Fibroblast of peridontal ligament (primary cell): ENCODE data around the gene SND1.
A peak's percentile ranks its signal among the peaks of the same experiment; 100 is the strongest.

Experiments used
- DNase-seq: peaks from one replicate; pipeline ENCODE4 v3.0.0-alpha.2; 2010; ENCODE audit errors: extremely low read depth

SND1 gene

GRCh38 chr7:127905491-127906330 lies 253.7 kb downstream of the SND1 start:
- DNase-seq = peak; percentile 40

- no peak for DNase-seq
Measured at GRCh38 chr7:127907110-127908040, 255.4 kb downstream of the SND1 start.

- no peak for DNase-seq
Measured at GRCh38 chr7:127908430-127909258, 256.6 kb downstream of the SND1 start.

- no peak for DNase-seq
Measured at GRCh38 chr7:127909424-127910152, 257.6 kb downstream of the SND1 start.

- no peak for DNase-seq
Measured at GRCh38 chr7:127910670-127911069, 258.7 kb downstream of the SND1 start.

- no peak for DNase-seq
Measured at GRCh38 chr7:127911968-127912511, 260.0 kb downstream of the SND1 start.

- DNase-seq = no peak
Measured at GRCh38 chr7:127912901-127913300, 260.9 kb downstream of the SND1 start.

- DNase-seq = peak; percentile 65
Measured at GRCh38 chr7:127913686-127914085, 261.7 kb downstream of the SND1 start.

DNA sequence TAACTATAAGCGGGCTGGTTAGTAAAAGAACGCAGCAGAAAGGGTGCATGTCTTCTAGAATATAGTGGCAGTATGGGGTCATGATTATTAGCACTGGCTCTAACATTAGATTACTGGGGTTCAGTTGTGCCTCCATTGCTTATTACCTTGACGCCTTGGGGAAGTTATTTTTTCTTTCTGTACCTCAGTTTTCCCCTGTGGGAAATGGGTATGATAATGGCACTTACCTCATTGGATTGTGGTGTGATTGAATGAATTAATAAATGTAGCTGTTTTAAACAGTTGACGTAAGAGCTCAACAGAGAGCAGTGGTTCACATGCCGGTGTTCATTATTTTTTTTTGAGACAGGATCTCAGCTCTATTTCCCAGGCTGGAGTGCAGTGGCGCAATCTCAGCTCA lies 262.7 kb downstream of the SND1 start:
- no peak for DNase-seq

DNA sequence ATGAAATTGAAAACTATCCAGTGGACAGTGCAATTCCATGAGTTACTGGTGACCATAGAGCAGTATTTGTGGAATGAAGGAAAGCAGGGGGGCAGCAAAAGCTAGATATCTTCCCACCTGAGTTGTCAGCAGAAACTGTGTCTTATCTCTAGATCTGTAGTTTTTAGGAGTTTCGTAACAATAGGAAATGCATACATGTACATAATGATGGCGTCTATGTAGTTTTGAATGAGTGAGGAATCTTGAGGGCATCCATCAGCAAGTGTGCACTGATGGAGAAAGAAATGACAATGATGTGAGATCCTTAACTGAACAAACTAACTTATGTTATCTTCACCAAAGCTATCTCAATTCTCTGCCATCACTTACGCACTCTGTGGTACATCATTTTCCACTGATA lies 264.7 kb downstream of the SND1 start:
- no peak for DNase-seq

DNA sequence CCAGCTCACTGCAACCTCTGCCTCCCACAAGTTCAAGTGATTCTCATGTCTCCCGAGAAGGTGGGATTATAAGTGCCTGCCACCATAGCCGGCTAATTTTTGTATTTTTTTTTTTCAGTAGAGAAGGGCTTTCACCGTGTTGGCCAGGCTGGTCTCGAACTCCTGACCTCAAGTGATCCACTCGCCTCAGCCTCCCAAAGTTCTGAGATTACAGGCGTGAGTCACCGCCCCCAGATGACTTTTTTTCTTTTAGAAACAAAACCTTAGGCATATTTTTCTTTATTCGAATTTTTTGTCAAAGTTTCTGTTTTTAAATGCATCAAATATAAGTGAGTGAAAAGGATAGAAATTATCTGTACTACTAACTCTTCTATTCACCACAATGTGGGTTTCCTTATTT lies 266.1 kb downstream of the SND1 start:
- no peak for DNase-seq

DNA sequence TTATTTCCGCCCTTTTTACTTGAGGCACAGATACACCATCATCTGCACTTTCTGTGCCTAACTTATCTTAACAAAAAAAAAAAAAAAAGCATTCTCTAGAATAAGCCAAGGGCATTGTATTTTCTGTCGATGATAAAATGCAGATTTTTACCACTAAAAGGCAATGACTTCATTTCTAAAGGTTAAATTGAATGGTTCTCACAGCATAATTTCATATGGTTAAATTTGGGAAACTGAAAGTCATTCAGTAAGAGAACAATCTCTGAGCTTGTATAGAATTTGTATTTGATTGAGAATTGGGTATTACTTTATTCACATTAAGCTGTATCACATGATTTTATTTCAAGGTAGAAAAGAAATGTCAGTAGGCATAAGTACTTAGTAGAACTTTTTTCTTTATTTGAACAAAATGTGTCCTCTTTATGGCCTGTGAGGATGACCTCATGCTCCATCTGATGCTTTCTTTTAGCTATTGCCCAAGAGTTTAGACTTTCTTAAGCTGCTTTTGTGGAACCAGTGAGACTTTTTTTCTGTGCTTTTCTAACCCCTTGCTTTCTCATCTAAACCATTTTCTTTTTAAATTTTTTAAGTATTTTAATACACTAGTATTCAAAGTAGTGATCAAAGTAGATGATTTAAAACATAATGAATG lies 268.9 kb downstream of the SND1 start:
- peak; percentile 85 for DNase-seq

DNA sequence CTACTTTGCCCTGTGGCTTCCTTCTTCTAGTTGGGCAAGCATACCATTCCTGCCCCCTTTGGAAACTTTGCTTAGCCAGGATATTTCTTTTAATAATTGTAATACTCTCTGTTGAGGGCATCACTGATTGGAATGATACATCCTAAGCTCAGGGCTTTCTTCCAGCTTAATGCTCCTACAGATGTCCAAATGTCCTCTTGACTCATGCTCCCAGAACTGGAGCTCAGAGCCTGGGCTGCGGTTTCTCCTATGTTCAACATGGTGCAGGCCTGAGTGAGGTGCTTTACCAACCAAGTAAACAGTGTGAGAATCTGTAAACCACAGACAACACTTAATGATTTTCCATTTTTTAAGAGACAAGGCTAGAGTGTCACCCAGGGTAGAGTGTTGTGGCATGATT lies 270.7 kb downstream of the SND1 start:
- DNase-seq = no peak

- no peak for DNase-seq
Measured at GRCh38 chr7:127924874-127925273, 272.9 kb downstream of the SND1 start.

DNA sequence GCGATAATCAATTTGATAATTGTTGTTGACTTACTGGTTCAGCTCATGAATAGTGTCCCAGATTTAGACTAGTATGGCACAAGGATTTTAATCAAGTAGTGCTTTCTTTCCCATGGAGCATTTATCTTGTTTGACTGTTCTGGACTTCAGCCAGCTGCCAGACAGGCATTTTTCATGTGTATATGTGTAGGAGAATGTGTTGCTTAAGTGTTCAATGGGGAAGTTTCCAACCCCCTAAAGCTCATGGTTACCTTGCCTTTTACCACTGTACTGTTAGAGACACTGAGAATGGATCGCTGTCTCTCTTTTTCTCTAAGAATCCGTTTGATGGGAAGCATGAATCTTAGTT lies 275.3 kb downstream of the SND1 start:
- DNase-seq = peak; percentile 53

DNA sequence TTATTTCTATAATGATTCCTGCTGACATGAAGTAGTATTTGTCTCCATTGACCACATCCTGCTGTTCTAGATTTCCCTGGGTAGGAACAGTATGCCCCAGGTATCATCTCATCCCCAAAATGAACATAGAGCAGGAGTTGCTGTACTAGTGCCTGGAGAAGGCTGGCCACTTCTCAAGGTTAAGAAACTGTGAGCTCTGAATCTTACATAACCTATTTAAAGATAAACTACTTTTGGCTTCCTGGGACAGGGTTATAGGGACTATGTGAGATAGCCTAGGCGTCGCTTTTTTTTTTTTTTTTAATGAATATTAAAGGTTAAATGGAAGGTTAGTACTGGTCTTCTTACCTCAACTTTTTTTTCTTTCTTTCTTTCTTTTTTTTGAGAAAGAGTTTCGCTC lies 276.2 kb downstream of the SND1 start:
- DNase-seq = no peak

DNA sequence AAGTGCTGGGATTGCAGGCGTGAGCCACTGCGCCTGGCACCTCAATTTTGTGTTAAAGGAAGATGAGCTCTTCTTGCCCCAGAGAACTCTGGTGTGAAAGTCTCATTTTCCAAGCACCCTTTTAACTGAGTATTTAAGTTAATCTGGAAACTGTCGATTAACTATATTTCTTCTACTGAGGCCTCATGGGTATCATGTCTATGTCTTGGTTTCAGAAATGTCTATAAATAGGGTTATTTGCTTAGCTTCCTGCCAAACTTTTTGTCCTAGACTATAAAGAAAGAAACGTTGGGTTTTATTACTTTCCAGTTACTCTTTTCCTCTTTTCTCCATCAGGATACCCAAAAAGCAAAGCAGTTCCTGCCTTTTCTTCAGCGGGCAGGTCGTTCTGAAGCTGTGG lies 276.9 kb downstream of the SND1 start:
- no peak for DNase-seq

DNA sequence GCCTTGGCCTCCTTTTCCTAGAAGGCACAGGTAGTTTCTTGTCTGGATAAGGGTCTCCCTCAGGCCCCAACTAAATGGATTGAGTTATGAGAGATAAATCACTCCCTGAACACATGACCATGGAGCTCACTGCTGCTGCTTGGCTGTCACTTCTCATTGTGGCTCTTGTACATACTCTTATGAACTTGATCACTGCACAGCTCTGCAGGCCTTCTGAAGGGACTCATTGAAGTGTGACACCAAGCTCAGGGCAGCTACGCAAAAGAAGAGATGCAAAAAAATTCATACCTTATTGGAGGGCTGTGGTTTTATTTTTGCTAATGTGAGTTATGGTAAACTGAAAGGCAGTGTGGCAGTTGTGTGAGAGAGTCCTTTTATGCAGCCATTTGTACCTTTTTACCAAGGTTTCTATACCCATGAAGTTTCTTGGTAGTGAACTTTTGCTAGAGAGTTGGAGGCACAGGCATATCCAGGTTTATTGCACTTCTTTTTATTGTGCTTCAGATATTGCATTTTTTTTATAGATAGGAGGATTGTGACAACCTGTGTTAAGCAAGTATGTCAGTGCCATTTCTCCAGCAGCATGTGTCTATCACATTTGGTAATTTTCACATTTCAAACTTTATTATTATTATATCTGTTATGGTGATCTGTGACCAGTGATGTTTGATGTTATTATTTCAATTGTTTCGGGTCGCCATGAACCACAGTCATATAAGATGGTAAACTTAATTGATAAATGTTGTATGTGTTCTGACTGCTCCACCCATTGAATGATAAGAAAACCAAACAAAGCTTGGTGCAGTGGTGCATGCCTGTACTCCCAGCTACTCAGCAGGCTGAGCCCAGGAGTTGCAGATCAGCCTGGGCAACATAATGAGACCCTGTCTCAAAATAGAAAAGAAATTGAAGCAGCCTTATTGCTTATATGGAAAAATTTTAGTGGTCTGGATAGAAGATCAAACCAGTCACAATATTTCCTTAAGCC lies 278.6 kb downstream of the SND1 start:
- no peak for DNase-seq

- no peak for DNase-seq
Measured at GRCh38 chr7:127932076-127932475, 280.1 kb downstream of the SND1 start.
